SK-N-SH treated with all-trans-retinoic acid at 6 μM for 48 hours (cell line): ENCODE measurements around the gene MTIF2.
"Not testable (repeated sequence)": the region's sequence is repeated elsewhere in the genome, so short reads cannot be mapped to it uniquely, and the experiment has no call there.

Experiments
- ATAC-seq: fragments of 200-7000 bp; cut with Tn5 transposase; 3 replicates; pipeline ENCODE4 v1.9.1; 2020; ENCODE audit warnings: mild to moderate bottlenecking, moderate library complexity
- ARNTL ChIP-seq: fragments of 450-650 bp; formaldehyde crosslinking; IDR thresholded peaks from 2 replicates; pipeline ENCODE4 v1.5.0; 2020; ENCODE audit warnings: low read depth, mild to moderate bottlenecking, moderate library complexity, borderline replicate concordance
- BACH2 ChIP-seq: fragments of 250-450 bp; sonication (Bioruptor Pico); IDR thresholded peaks from 2 replicates; pipeline ENCODE4 v1.9.0; 2021; ENCODE audit warnings: mild to moderate bottlenecking, borderline replicate concordance
- CSDC2 ChIP-seq: fragments of 250-450 bp; sonication (Bioruptor Pico); IDR thresholded peaks from 2 replicates; pipeline ENCODE4 v1.5.0; 2020; ENCODE audit warnings: mild to moderate bottlenecking, moderate library complexity
- ESRRG ChIP-seq: fragments of 250-450 bp; sonication (Bioruptor Pico); IDR thresholded peaks from 2 replicates; pipeline ENCODE4 v1.6.1; 2021; ENCODE audit warnings: mild to moderate bottlenecking
- GLIS3 ChIP-seq: fragments of 250-450 bp; sonication (Bioruptor Pico); IDR thresholded peaks from 2 replicates; pipeline ENCODE4 v1.5.0; 2020; ENCODE audit warnings: mild to moderate bottlenecking, moderate library complexity
- ISL1 ChIP-seq: fragments of 250-450 bp; sonication (Bioruptor Pico); IDR thresholded peaks from 2 replicates; pipeline ENCODE4 v2.1.2; 2022; ENCODE audit warnings: mild to moderate bottlenecking, moderate library complexity
- OSR1 ChIP-seq: fragments of 250-450 bp; sonication (Bioruptor Pico); IDR thresholded peaks from 2 replicates; pipeline ENCODE4 v1.8.0; 2022; ENCODE audit warnings: moderate library complexity, mild to moderate bottlenecking, inconsistent platforms
- PPARA ChIP-seq: fragments of 250-450 bp; sonication (Bioruptor Pico); IDR thresholded peaks from 2 replicates; pipeline ENCODE4 v1.5.0; 2020; ENCODE audit warnings: mild to moderate bottlenecking, borderline replicate concordance
- RARB ChIP-seq: fragments of 250-450 bp; sonication (Bioruptor Pico); IDR thresholded peaks from 2 replicates; pipeline ENCODE4 v1.8.0; 2021; ENCODE audit warnings: mild to moderate bottlenecking, moderate library complexity
- SNAI2 ChIP-seq: fragments of 250-450 bp; sonication (Bioruptor Pico); IDR thresholded peaks from 2 replicates; pipeline ENCODE4 v1.5.0; 2020; ENCODE audit warnings: mild to moderate bottlenecking, moderate library complexity
- TCF4 ChIP-seq: fragments of 250-450 bp; sonication (Bioruptor Pico); IDR thresholded peaks from 2 replicates; pipeline ENCODE4 v1.8.0; 2021; ENCODE audit warnings: mild to moderate bottlenecking, moderate library complexity, borderline replicate concordance
- TOX ChIP-seq: fragments of 250-450 bp; sonication (Bioruptor Pico); IDR thresholded peaks from 2 replicates; pipeline ENCODE4 v1.8.0; 2021; ENCODE audit warnings: mild to moderate bottlenecking, moderate library complexity, borderline replicate concordance
- ZC3H10 ChIP-seq: fragments of 250-450 bp; sonication (Bioruptor Pico); IDR thresholded peaks from 2 replicates; pipeline ENCODE4 v1.5.1; 2021; ENCODE audit warnings: mild to moderate bottlenecking, moderate library complexity
- ZFP3 ChIP-seq: fragments of 250-450 bp; sonication (Bioruptor Pico); IDR thresholded peaks from 2 replicates; pipeline ENCODE4 v1.5.0; 2020; ENCODE audit warnings: mild to moderate bottlenecking, moderate library complexity
- ZFP30 ChIP-seq: fragments of 450-650 bp; formaldehyde crosslinking; IDR thresholded peaks from 2 replicates; pipeline ENCODE4 v1.5.0; 2022; ENCODE audit warnings: mild to moderate bottlenecking, moderate library complexity
- ZNF565 ChIP-seq: fragments of 450-650 bp; formaldehyde crosslinking; conservative IDR thresholded peaks from 2 replicates; pipeline ENCODE4 v1.5.0; 2020; ENCODE audit warnings: low read depth, mild to moderate bottlenecking, moderate library complexity
- ZNF70 ChIP-seq: fragments of 450-650 bp; formaldehyde crosslinking; IDR thresholded peaks from 2 replicates; pipeline ENCODE4 v1.5.0; 2020; ENCODE audit warnings: mild to moderate bottlenecking, moderate library complexity
- ZNF8 ChIP-seq: fragments of 450-650 bp; formaldehyde crosslinking; IDR thresholded peaks from 2 replicates; pipeline ENCODE4 v1.5.0; 2020; ENCODE audit warnings: mild to moderate bottlenecking, moderate library complexity
- TF ChIP-seq, protein P1 (sequence below): fragments of 250-450 bp; sonication (Bioruptor Pico); IDR thresholded peaks from 2 replicates; pipeline ENCODE4 v1.5.1; 2021; ENCODE audit warnings: mild to moderate bottlenecking, moderate library complexity
- TF ChIP-seq, protein P2 (sequence below): fragments of 250-450 bp; sonication (Bioruptor Pico); IDR thresholded peaks from 2 replicates; pipeline ENCODE4 v1.8.0; 2020; ENCODE audit warnings: mild to moderate bottlenecking, moderate library complexity, borderline replicate concordance
- TF ChIP-seq, protein P3 (sequence below): fragments of 250-450 bp; sonication (Bioruptor Pico); IDR thresholded peaks from 2 replicates; pipeline ENCODE4 v1.5.1; 2020; ENCODE audit warnings: low read depth, mild to moderate bottlenecking, moderate library complexity
- TF ChIP-seq, protein P4 (sequence below): fragments of 250-450 bp; sonication (Bioruptor Pico); IDR thresholded peaks from 2 replicates; pipeline ENCODE4 v1.5.0; 2020; ENCODE audit warnings: mild to moderate bottlenecking, moderate library complexity
- TF ChIP-seq, protein P5 (sequence below): fragments of 250-450 bp; sonication (Bioruptor Pico); IDR thresholded peaks from 2 replicates; pipeline ENCODE4 v1.8.0; 2021; ENCODE audit warnings: low read depth, mild to moderate bottlenecking, moderate library complexity, borderline replicate concordance

MTIF2 gene

DNA sequence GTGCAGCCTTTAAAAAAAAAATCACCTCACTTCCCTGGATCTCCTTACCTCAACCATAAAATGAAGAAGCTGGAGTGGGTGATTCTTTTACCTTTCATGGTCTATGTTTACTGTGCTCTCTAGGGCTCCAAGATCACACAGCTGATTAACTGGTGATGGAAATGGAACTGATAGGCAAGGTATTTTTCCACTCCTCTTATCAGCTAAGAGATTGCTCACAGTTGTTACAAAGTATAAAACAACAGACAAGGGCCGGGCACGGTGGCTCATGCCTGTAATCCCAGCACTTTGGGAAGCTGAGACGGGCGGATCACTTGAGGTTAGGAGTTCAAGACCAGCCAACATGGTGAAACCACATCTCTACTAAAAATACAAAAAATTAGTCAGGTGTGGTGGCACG, 22.0 kb downstream of the MTIF2 start:
- no peak for ATAC-seq
- TF ChIP-seq, protein P1, sequence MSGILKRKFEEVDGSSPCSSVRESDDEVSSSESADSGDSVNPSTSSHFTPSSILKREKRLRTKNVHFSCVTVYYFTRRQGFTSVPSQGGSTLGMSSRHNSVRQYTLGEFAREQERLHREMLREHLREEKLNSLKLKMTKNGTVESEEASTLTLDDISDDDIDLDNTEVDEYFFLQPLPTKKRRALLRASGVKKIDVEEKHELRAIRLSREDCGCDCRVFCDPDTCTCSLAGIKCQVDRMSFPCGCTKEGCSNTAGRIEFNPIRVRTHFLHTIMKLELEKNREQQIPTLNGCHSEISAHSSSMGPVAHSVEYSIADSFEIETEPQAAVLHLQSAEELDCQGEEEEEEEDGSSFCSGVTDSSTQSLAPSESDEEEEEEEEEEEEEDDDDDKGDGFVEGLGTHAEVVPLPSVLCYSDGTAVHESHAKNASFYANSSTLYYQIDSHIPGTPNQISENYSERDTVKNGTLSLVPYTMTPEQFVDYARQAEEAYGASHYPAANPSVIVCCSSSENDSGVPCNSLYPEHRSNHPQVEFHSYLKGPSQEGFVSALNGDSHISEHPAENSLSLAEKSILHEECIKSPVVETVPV (CRISPR knock-in tag) = no peak
- TF ChIP-seq ARNTL (no peak), CSDC2 (CRISPR knock-in tag) (no peak), TOX (CRISPR knock-in tag) (no peak), ZNF8 (CRISPR knock-in tag) (no peak), ESRRG (CRISPR knock-in tag) (no peak), ZFP3 (no peak), RARB (CRISPR knock-in tag) (no peak), BACH2 (CRISPR knock-in tag) (no peak), ISL1 (CRISPR knock-in tag) (no peak), ZFP30 (CRISPR knock-in tag) (no peak), ZC3H10 (CRISPR knock-in tag) (no peak), ZNF565 (CRISPR knock-in tag) (no peak)
- TF ChIP-seq, protein P2, sequence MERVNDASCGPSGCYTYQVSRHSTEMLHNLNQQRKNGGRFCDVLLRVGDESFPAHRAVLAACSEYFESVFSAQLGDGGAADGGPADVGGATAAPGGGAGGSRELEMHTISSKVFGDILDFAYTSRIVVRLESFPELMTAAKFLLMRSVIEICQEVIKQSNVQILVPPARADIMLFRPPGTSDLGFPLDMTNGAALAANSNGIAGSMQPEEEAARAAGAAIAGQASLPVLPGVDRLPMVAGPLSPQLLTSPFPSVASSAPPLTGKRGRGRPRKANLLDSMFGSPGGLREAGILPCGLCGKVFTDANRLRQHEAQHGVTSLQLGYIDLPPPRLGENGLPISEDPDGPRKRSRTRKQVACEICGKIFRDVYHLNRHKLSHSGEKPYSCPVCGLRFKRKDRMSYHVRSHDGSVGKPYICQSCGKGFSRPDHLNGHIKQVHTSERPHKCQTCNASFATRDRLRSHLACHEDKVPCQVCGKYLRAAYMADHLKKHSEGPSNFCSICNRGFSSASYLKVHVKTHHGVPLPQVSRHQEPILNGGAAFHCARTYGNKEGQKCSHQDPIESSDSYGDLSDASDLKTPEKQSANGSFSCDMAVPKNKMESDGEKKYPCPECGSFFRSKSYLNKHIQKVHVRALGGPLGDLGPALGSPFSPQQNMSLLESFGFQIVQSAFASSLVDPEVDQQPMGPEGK (CRISPR knock-in tag) = no peak
- TF ChIP-seq, all 23 proteins: peak for 0

DNA sequence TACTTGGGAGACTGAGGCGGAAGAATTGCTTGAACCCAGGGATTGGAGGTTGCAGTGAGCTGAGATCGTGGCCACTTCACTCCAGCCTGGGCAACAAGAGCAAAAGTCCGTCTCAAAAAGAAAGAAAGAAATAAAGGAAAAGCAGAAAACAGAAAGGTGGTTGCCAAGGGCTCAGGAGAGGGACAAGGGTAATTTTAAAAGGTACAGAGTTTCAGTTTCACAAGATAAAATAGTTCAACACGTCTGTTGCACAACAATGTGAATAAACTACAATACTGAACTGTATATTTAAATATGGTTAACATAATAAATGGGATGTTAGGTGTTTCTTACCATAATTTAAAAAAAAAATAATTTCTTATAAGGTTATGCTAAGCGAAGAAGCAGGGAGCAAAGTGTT, 23.6 kb downstream of the MTIF2 start:
- no peak for ATAC-seq
- TF ChIP-seq ZNF70 (no peak), GLIS3 (CRISPR knock-in tag) (no peak)

DNA sequence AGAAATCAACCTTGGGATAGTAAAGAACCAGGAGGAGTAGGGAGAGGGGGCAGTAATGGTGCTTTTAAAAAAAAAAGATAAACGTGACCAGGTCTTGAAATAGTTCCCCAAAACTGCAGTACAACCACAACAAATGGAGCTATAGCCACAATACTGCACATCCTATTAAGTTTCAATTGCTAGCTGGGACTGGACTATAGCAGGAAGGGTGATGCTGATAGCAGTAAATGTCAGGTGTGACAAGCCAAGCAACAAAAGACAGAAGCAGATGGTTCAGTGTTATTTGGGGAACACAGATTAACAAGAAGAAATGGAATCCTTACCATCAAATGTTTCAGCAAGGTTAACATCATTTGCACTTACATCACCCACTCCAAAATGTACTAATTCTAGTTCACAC, 26.4 kb downstream of the MTIF2 start:
- TF ChIP-seq TOX (CRISPR knock-in tag) (no peak), ZNF565 (CRISPR knock-in tag) (no peak), ZNF70 (no peak), CSDC2 (CRISPR knock-in tag) (no peak), SNAI2 (CRISPR knock-in tag) (no peak), ISL1 (CRISPR knock-in tag) (no peak), OSR1 (CRISPR knock-in tag) (no peak), PPARA (CRISPR knock-in tag) (no peak), ZFP30 (CRISPR knock-in tag) (no peak), TCF4 (CRISPR knock-in tag) (no peak), ZNF8 (CRISPR knock-in tag) (no peak)
- TF ChIP-seq, protein P1 (CRISPR knock-in tag) = no peak
- TF ChIP-seq, protein P3, sequence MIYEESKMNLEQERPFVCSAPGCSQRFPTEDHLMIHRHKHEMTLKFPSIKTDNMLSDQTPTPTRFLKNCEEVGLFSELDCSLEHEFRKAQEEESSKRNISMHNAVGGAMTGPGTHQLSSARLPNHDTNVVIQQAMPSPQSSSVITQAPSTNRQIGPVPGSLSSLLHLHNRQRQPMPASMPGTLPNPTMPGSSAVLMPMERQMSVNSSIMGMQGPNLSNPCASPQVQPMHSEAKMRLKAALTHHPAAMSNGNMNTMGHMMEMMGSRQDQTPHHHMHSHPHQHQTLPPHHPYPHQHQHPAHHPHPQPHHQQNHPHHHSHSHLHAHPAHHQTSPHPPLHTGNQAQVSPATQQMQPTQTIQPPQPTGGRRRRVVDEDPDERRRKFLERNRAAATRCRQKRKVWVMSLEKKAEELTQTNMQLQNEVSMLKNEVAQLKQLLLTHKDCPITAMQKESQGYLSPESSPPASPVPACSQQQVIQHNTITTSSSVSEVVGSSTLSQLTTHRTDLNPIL (CRISPR knock-in tag) = no peak
- TF ChIP-seq, protein P4, sequence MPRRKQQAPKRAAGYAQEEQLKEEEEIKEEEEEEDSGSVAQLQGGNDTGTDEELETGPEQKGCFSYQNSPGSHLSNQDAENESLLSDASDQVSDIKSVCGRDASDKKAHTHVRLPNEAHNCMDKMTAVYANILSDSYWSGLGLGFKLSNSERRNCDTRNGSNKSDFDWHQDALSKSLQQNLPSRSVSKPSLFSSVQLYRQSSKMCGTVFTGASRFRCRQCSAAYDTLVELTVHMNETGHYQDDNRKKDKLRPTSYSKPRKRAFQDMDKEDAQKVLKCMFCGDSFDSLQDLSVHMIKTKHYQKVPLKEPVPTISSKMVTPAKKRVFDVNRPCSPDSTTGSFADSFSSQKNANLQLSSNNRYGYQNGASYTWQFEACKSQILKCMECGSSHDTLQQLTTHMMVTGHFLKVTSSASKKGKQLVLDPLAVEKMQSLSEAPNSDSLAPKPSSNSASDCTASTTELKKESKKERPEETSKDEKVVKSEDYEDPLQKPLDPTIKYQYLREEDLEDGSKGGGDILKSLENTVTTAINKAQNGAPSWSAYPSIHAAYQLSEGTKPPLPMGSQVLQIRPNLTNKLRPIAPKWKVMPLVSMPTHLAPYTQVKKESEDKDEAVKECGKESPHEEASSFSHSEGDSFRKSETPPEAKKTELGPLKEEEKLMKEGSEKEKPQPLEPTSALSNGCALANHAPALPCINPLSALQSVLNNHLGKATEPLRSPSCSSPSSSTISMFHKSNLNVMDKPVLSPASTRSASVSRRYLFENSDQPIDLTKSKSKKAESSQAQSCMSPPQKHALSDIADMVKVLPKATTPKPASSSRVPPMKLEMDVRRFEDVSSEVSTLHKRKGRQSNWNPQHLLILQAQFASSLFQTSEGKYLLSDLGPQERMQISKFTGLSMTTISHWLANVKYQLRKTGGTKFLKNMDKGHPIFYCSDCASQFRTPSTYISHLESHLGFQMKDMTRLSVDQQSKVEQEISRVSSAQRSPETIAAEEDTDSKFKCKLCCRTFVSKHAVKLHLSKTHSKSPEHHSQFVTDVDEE (CRISPR knock-in tag) = no peak
- TF ChIP-seq, protein P5, sequence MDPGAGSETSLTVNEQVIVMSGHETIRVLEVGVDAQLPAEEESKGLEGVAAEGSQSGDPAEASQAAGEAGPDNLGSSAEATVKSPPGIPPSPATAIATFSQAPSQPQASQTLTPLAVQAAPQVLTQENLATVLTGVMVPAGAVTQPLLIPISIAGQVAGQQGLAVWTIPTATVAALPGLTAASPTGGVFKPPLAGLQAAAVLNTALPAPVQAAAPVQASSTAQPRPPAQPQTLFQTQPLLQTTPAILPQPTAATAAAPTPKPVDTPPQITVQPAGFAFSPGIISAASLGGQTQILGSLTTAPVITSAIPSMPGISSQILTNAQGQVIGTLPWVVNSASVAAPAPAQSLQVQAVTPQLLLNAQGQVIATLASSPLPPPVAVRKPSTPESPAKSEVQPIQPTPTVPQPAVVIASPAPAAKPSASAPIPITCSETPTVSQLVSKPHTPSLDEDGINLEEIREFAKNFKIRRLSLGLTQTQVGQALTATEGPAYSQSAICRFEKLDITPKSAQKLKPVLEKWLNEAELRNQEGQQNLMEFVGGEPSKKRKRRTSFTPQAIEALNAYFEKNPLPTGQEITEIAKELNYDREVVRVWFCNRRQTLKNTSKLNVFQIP (CRISPR knock-in tag) = no peak
- ATAC-seq = no peak

DNA sequence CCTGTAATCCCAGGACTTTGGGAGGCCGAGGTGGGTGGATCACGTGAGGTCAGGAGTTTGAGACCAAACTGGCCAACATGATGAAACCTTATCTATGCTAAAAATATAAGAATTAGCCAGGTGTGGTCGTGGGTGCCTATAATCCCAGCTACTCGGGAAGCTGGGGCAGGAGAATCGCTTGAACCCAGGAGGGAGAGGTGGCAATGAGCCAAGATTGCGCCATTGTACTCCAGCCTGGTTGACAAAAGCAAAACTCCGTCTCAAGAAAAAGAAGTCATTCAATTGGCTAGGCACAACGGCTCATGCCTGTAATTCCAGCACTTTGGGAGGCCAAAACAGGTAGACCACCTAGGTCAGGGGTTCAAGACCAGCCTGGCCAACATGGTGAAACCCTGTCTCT, 27.4 kb downstream of the MTIF2 start:
- not testable (repeated sequence) for ATAC-seq
